ENCODE data around the gene KRT23.

DNA sequence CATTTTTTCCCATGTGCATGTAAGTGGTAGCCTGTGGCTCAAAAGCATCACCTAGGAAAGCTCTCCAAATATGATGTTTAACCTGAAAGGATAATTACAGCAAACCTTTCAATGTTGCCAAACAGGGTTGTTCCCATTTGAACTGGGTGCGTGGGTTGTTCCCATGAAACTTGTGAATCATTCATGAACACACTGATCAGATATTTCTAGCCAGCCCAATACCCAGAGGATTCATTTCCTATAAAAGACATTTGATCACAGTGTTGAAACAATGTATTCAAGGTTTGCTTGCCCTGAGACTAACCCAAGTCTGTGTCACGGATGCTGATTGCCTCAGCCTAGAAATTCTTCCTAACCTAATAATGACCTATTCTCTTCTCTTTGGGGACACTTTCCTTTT is 16.4 kb upstream of the KRT23 start:
- TF ChIP-seq CTCF (IDR thresholded peaks at IDR 0.05) = no peak
- TF ChIP-seq POLR2A (IDR thresholded peaks at IDR 0.05) = no peak
